ENCODE measurements around the gene HOMER2.

DNA sequence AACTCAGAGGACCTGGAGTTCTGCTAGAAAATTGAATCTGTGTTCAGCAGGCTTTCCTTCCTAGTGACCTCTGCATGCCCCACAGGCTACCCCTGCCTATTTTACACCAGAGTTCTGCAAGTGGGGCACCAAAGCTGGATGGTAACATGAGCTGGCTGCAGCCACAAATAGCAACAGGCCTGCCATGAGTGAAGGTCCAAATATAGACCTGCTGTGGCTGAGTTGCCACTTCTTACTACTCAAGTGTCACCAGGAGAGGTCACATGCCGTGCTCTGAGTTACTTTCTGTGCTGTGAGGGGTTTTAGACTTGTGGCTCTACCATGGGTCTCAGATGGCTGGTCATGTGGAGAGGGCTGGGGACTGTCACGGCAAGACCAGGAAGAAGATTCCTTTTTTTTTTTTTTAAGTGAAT lies 146.5 kb downstream of the HOMER2 start, which contains the start of gene FSD2:
- no peak for TF ChIP-seq EP300 (IDR thresholded peaks at IDR 0.05)
- no peak for TF ChIP-seq POLR2A (IDR thresholded peaks at IDR 0.05)

Data from suprapubic skin (tissue), 2 donors.